Stimulated activated naive CD4-positive, alpha-beta T cell (primary cell): ENCODE data around the gene IL11.
A peak's percentile ranks its signal among the peaks of the same experiment; 100 is the strongest.

ENCODE experiments used
- DNase-seq, 6 experiments: peaks; one replicate each; lab custom pipeline; 2025; lab: John Stamatoyannopoulos, UW

IL11 gene

DNA sequence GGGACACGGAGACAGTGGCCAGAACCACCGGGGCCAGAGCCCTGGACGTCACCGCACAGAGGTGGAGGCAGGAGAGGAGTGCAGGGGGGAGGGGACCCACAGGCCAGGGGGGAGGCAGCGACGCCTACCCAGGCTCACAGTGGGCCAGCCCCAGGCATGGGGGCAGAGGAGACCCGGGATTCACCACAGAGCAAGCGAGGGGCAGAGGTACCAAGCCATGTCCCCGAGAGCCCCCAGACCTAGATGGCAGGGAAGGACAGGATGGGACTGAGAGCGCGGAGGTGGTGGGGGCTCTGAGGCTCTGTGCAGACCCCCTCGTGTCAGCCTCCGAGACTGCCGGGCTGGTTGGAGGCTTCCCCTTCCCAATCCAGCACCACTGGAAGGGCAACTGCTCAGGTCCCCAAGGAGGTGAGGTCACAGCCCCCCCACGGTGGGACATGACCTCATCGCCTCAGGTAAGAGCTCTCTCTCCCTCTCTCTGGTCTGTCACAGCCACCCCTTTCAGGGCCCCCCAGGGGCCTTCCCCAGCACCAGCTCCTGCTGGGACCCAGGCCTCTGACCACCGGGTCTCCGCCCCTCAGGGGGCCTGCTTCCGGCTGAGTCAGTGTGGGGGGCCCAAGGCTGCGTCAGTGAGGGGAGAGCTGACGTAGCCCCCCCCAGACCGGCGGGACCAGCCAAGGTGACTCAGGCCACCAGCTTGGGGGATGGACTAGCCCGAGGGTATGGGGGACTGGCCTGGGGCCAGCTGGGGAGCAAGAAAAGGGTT is 2.2 kb upstream of the IL11 start:
- no peak for DNase-seq

GRCh38 chr19:55369653-55370304 is 484 bp downstream of the IL11 start:
- DNase-seq: peak in 3 of 6 experiments; percentile 18 to 31 (median 20)

DNA sequence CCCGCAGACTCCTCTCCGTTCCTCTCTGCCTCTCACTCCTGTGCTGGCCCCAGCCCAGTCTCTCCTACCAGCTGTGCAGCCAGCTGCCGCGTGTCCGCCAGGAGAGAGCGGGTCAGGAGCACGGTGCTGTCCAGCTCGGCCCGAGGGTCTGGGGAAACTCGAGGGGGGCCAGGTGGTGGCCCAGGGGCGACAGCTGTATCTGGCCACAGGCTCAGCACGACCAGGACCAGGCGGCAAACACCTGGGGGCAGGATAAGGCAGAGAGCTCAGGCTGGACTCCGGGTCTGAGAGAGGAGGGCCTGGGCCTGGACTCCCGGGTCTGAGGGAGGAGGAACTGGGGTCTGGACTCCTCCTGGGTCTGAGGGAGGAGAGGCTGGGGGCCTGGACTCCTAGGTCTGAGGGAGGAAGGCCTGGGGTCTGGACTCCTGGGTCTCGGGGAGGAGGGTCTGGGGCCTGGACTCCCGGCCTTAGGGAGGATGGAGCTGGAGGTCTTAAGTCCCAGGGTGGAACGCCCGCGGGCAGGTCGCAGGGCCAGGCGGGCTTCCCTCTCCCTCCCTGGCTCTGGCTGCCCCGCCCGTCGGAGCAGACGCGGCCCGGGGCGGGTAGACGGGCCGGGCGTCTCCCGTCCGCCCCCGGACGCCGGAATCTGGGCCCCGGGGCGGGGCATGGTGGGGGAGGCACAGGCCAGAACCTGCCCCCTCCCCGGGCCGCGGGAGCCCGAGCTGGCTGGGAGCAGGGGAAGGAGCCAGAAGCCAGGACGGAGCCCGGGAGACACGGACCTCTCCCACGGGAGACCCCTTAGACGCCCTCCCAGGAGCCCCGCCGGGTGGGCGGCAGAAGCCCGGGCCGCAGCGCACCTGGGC is 1.3 kb downstream of the IL11 start:
- no peak for DNase-seq

GRCh38 chr19:55368106-55368505 is 2.2 kb downstream of the IL11 start:
- no peak for DNase-seq

DNA sequence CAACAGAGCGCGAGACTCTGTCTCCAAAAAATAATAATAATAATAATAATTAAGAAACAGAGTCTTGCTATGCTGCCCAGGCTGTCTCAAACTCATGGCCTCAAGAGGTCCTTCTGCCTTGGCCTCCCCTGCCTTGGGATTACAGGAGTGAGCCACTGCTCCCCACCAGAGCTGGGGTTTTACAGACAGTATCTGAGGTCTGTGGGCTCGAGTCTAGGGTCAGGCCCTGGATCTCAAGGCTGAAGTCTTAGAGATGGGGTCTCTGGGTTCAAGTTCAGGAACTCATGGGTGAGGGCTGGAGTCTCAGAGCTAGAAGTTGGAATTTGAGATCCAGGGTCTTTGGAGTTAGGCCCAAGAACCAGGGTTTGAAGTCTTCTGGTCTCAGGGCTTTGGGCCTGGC is 3.5 kb downstream of the IL11 start:
- no peak for DNase-seq

DNA sequence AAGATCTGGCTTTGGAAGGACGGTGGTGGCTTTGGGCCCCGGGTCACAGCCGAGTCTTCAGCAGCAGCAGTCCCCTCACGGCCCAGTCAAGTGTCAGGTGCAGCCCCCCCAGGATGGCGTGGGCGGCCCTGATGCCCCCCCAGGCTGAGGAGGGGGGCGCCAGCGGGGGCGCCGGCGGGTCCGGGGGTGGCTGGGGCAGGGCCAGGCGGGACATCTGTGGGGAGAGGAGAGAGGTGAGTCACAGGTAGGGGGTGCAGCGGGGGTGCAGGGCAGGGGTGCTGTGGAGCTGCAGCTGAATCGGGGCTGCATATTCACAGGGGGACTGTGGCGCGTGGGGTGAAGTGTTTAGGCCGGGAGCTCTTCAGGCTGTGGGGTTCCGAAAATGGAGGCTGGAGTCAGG is 4.3 kb downstream of the IL11 start:
- no peak for DNase-seq

GRCh38 chr19:55365245-55365644 is 5.0 kb downstream of the IL11 start:
- no peak for DNase-seq

GRCh38 chr19:55362990-55363716 is 7.1 kb downstream of the IL11 start, which contains the start of gene GARIN5B:
GARIN5B (minus strand) TSS chr19:55363260; CDS start chr19:55363066, 194 bp downstream.
- no peak for DNase-seq

DNA sequence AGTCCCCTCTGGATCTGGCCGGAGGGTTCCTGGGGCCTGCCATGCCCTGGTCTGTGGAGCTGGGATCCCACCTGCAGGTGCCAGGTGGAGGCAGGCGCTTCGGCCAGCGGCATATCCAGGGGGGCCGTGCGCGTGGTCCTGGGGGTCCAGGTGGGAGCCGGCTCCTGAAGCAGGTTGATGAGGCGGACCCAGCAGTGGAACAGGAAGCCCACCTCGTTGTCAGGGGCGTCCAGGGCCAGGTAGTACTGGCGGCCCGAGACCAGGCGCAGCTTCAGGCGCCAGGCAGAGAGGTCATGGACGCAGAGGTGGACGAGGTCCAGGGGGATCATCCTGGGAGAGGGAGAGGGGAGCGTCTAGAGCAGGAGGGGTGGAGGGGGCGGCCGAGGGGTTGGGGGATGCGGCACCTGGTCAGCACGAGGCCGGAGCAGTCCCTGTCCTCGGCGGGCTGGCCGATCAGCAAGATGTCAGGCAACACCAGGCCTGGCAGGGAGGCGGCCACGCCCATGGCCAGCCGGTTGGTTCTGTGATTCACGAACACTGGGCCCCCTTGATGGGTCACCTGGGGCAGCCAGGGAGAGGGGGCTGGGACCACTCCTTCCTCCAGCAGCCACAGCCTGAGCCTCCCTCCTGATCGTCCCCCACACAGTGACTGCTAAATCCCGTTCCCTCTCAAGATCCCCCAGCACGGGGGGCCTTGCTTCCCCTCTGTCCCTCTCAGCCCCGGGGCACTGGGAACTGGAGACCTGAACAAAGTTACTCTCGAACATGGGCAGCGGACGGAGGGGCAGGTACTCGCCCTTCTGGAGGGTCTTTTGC is 7.9 kb downstream of the IL11 start:
- no peak for DNase-seq

DNA sequence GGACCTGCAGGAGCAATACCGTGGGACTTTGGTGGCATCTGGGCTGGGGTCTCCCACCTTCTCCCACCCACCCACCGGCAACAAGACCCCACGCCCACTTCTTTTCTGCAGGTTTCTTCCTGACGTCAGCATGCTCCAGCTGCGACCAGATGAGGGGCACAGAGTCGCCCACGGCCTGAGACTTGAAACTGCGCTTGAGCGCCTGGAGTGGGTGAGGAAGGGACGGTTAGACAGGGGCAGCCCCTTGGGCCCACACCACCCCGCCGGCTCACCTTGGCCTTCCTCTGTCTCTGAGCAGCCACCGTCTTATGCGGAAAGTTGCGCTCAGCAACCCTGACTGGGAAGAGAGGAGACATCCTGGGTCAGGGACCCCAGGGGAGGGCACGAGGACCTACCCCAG is 9.4 kb downstream of the IL11 start:
- DNase-seq: no peak

GRCh38 chr19:55358943-55359908 is 11.0 kb downstream of the IL11 start:
- DNase-seq: no peak

GRCh38 chr19:55358493-55358892 is 11.8 kb downstream of the IL11 start:
- DNase-seq: no peak

- DNase-seq: no peak
Observed at GRCh38 chr19:55355213-55355821, 14.9 kb downstream of the IL11 start.

DNA sequence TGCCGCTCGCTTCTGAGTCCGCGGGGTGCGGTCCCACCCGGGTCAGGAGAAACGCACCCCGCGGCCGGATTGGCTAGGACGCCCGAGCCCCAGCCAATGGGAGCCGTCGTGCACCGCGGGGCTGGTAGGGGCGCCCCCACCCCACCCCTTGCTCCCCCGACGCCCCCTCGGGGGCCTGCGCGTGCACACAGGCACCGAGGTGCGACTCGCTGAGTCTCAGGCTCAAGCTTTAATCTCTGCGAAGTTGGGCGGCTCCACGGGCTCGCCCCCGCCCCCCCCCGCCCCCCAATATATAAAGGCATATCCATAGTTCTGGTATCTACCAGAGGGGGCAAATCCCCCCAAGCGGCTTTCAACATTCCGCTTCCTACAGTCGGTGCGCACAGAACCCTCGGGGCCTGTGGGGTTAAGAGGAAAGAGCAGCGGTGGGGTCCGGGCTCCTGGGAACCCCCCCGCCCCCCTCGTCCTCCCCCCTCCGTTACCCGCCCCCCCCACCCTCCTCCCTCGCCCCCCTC is 15.5 kb downstream of the IL11 start, which contains the start of gene COX6B2:
TSS of gene COX6B2 (minus strand) at position 22 of the 515 bp plus-strand sequence. CDS start 198 bp downstream, outside the sequence.
- no peak for DNase-seq

- peak in 5 of 6 experiments; percentile 51 to 75 (median 65) for DNase-seq
Observed at GRCh38 chr19:55353803-55354697, 16.2 kb downstream of the IL11 start.

DNA sequence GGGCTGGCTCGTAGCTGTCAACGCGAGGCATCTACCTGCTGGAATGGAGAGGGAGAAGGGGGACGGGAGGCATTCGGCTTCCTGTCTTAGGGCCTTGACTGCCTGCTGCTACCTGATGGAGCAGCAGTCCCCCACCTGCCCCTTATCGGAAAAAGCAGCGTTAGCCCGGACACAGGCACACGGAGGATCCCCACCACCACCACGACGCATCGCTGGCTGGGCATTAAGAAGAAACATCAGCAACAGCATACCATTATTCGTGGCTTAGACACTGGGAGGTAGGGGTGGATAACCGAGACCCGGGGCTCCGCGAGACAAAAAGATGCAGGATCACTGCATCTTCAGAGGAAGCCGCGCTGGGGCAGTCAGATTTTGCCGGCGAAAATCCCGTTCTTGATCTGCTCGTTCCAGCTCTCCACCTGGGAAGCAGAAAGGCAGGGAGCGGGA is 16.9 kb downstream of the IL11 start:
- peak in 1 of 6 experiments; percentile 48 for DNase-seq

DNA sequence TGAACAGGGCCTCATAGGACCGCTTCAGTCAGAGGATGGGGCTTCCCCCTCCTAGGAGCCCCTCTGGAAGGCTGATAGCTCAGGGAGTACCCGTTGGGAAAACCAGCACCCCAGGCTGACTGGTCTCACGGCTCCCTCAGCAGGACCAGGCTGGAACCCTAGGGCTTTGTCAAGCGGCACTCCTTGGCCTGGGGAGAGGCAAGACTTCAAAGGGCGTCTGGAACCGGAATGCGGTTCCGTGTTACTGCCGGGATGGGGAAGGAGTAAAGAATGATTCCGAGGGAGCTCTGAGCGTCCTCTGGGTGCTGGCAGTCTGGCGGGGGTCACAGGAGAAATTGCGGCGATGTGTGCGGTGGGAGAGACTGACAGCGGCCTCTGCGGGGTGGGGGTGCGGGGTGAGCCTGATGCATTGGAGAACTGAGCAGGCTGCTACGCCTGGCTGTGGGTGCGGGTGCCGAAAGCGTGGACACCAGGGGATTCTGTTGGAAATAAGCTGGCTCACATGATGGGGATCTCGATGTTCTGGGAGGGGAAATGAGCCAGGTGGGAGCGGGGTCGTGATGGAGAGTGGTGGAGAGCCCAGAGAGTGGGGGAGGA is 17.6 kb downstream of the IL11 start:
- DNase-seq: no peak
